Measurements from ENCODE around the gene SLC35B4.
A peak's percentile ranks its signal among the peaks of the same experiment; 100 is the strongest.

SLC35B4 gene

DNA sequence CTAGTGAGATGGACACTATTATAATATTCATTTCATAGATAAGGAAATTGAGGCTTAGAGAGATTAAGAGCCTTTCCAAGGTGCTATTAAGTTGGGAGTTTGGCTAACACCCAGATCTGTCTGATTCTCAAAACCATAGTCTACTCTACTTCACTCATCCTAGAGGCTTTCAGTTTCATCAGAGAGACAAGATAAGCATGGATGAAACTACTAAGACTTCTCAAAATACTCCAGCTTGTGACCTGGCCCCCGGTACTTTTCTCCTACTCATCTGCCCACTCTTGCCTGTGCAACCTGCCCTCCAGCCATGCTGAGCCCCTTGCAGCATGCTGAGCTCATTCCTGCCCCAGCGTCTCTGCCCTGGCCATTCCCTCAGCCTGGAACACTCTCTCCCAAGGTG lies 12.2 kb upstream of the SLC35B4 start:
- Histone ChIP-seq H3K4me3 (ENCODE audit: insufficient read depth, low read length, poor library complexity, severe bottlenecking) (no peak overlapping the region), H3K9me3 (ENCODE audit: insufficient read depth, low read length) (no peaks in the 10 kb centered on the region), H4K20me1 (ENCODE audit: low read depth, low read length) (no peaks in the 10 kb centered on the region), H3K36me3 (ENCODE audit: low read length) (no peaks in the 10 kb centered on the region), H3K9me2 (replicated peaks; ENCODE audit: insufficient read depth, low read length) (no peaks in the 10 kb centered on the region), H3F3A (ENCODE audit: insufficient read depth) (no peaks in the 10 kb centered on the region), H3K27me3 (ENCODE audit: low read length) (no peaks in the 10 kb centered on the region), H3K79me2 (ENCODE audit: insufficient read depth, low read length) (no peaks in the 10 kb centered on the region), H3K4me2 (ENCODE audit: low read depth, low read length, poor library complexity, severe bottlenecking) (no peak overlapping the region), H3K27ac (ENCODE audit: low read depth, low read length) (no peak overlapping the region), H2AFZ (ENCODE audit: low read depth, low read length, severe bottlenecking) (no peak overlapping the region), H3K9ac (ENCODE audit: low read length) (no peak overlapping the region)
- TF ChIP-seq, protein P1, sequence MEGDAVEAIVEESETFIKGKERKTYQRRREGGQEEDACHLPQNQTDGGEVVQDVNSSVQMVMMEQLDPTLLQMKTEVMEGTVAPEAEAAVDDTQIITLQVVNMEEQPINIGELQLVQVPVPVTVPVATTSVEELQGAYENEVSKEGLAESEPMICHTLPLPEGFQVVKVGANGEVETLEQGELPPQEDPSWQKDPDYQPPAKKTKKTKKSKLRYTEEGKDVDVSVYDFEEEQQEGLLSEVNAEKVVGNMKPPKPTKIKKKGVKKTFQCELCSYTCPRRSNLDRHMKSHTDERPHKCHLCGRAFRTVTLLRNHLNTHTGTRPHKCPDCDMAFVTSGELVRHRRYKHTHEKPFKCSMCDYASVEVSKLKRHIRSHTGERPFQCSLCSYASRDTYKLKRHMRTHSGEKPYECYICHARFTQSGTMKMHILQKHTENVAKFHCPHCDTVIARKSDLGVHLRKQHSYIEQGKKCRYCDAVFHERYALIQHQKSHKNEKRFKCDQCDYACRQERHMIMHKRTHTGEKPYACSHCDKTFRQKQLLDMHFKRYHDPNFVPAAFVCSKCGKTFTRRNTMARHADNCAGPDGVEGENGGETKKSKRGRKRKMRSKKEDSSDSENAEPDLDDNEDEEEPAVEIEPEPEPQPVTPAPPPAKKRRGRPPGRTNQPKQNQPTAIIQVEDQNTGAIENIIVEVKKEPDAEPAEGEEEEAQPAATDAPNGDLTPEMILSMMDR (IDR thresholded peaks at IDR 0.05; ENCODE audit: insufficient read depth, low read length, poor library complexity, severe bottlenecking) = no peak
- TF ChIP-seq EZH2phosphoT487 (conservative IDR thresholded peaks at IDR 0.05; ENCODE audit: low read length) = no peak

DNA sequence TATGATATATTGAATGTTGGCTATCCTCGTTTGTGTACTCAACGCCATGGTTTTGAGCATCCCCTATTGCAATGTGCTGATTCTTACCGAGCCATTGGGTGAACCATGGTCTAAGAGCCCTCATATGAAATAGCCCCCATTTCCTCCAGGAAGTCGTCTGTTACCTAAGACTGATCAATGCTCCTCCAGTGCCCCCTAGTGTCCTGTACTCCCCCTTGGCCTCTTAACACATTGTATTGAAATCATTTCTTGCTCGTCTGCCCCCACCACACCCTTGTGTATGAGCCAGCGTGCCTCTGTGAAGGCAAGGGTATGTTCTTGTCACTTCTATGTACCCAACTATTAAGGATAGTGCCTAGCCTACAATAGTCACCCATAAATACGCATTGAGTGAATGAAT lies 11.2 kb upstream of the SLC35B4 start:
- Histone ChIP-seq H3K4me2 (ENCODE audit: low read depth, low read length, poor library complexity, severe bottlenecking) (no peak overlapping the region), H3K4me3 (ENCODE audit: insufficient read depth, low read length, poor library complexity, severe bottlenecking) (no peak overlapping the region)
- TF ChIP-seq, protein P1 (IDR thresholded peaks at IDR 0.05; ENCODE audit: insufficient read depth, low read length, poor library complexity, severe bottlenecking) = peak; percentile 67
- no peak for TF ChIP-seq EZH2phosphoT487 (conservative IDR thresholded peaks at IDR 0.05; ENCODE audit: low read length)

DNA sequence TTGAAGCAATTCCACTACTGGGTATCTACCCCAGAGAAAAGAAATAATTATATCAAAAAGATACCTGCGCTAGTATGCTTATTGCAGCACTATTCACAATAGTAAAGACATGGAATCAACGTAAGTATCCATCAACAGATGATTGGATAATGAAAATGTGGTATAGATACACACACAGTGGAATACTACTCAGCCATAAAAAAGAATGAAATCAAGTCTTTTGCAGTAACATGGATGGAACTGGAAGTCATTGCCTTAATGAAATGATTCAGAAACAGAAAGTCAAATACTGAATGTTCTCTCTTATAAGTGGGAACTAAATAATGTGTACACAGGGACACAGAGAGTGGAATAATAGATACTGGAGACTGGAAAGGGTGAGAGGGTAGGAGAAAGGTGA lies 7.4 kb upstream of the SLC35B4 start:
- H3K9me2 ChIP-seq (replicated peaks; ENCODE audit: insufficient read depth, low read length) = no peaks in the 10 kb centered on the region
- H3K27me3 ChIP-seq (ENCODE audit: low read length) = no peaks in the 10 kb centered on the region
- no peak for TF ChIP-seq EZH2phosphoT487 (conservative IDR thresholded peaks at IDR 0.05; ENCODE audit: low read length)
- TF ChIP-seq, protein P1 (IDR thresholded peaks at IDR 0.05; ENCODE audit: insufficient read depth, low read length, poor library complexity, severe bottlenecking) = no peak
- H3K4me3 ChIP-seq (ENCODE audit: insufficient read depth, low read length, poor library complexity, severe bottlenecking) = no peak overlapping the region
- no peaks in the 10 kb centered on the region for H3K36me3 ChIP-seq (ENCODE audit: low read length)
- H3K27ac ChIP-seq (ENCODE audit: low read depth, low read length) = no peak overlapping the region
- H2AFZ ChIP-seq (ENCODE audit: low read depth, low read length, severe bottlenecking) = no peak overlapping the region
- H3K79me2 ChIP-seq (ENCODE audit: insufficient read depth, low read length) = no peaks in the 10 kb centered on the region
- no peaks in the 10 kb centered on the region for H3K9me3 ChIP-seq (ENCODE audit: insufficient read depth, low read length)
- H3F3A ChIP-seq (ENCODE audit: insufficient read depth) = no peaks in the 10 kb centered on the region
- no peak overlapping the region for H3K4me2 ChIP-seq (ENCODE audit: low read depth, low read length, poor library complexity, severe bottlenecking)
- no peak overlapping the region for H3K9ac ChIP-seq (ENCODE audit: low read length)
- no peaks in the 10 kb centered on the region for H4K20me1 ChIP-seq (ENCODE audit: low read depth, low read length)

More for the DNA sequence above, 11.2 kb upstream of the SLC35B4 start:
- H3K79me2 ChIP-seq (ENCODE audit: insufficient read depth, low read length) = no peaks in the 10 kb centered on the region
- H3K27me3 ChIP-seq (ENCODE audit: low read length) = no peaks in the 10 kb centered on the region
- H3F3A ChIP-seq (ENCODE audit: insufficient read depth) = no peaks in the 10 kb centered on the region
- no peaks in the 10 kb centered on the region for H3K9me3 ChIP-seq (ENCODE audit: insufficient read depth, low read length)
- H4K20me1 ChIP-seq (ENCODE audit: low read depth, low read length) = no peaks in the 10 kb centered on the region
- no peaks in the 10 kb centered on the region for H3K9me2 ChIP-seq (replicated peaks; ENCODE audit: insufficient read depth, low read length)
- H3K27ac ChIP-seq (ENCODE audit: low read depth, low read length) = no peak overlapping the region
- no peaks in the 10 kb centered on the region for H3K36me3 ChIP-seq (ENCODE audit: low read length)
- no peak overlapping the region for H2AFZ ChIP-seq (ENCODE audit: low read depth, low read length, severe bottlenecking)
- no peak overlapping the region for H3K9ac ChIP-seq (ENCODE audit: low read length)
